Activated effector memory CD4-positive, alpha-beta T cell treated with anti-CD3 and anti-CD28 coated beads, Interleukin-2, amount 50 U/mL, for 16 hours (primary cell): ENCODE measurements around the gene MIGA1.

Experiments used
- DNase-seq: peaks from one replicate; pipeline ENCODE4 v3.0.0-alpha.2; 2020

Gene MIGA1

DNA sequence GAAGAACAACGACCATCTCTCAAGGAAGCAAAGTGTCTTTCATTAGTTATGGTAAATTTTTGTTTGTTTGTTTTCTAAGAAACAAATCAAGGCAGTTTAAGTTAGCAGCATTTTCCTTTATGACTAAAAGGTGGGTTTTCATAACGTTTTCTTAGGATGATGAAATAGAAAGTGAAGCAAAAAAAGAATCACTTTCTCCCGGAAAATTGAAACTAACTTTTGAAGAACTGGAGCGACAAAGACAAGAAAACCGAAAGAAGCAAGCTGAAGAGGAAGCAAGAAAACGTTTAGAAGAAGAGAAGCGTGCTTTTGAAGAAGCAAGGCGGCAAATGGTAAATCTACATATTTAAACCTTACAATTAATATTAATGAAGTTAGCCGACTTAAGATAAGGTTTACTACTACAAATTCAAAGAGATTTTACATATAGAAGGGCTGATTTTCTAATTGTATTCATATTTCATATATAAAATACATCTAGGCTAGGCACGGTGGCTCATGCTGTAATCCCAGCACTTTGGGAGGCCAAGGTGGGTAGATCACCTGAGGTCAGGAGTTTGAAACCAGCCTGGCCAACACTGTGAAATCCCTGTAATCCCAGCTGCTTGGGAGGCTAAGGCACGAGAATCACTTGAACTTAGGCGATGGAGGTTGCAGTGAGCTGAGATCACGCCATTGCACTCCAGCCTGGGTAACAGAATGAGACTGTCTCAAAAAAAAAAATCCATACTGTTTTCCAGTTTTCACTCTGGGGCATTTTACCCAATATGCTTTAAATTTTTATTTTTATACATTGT, 147.3 kb downstream of the MIGA1 start:
- no peak for DNase-seq

DNA sequence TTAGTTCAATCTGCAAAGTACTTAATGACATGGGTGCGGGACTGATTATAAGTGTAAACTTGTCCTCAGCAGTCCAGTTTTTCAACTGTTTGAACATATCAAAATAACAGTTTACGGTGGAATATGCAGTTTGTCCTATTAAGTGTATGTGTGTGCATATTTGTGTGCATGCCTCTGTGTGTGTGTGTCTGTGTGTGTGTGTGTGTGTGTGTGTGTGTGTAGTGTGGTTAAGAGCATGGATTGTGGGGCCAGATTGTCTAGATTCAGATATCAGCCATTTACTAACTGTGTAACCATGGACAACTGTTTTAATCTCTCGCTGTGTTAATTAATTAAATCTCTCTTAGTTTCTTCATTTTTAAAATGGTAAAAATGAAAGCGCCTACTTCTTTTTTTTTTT, 148.0 kb downstream of the MIGA1 start:
- no peak for DNase-seq
